Mesothelial cell of epicardium (in vitro differentiated cells): Measurements from ENCODE around the gene SIN3B. TPM values are rescaled to one million over a fixed set of nuclear protein-coding genes. Genes with fewer than 3 reads are reported as not detected.

ENCODE experiments used
- DNase-seq, 2 experiments: peaks; one replicate each; pipeline ENCODE4 v3.0.0; 2021; ENCODE audit warnings: low spot score in 2 of 2; ENCODE audit not compliant: unreplicated experiment in 2 of 2
- H3K27ac Mint-ChIP-seq: 2 replicates; pipeline ENCODE4 v1.8.0; 2021; ENCODE audit warnings: mixed read lengths
- H3K27me3 Mint-ChIP-seq: 2 replicates; pipeline ENCODE4 v1.8.0; 2021; ENCODE audit warnings: low read depth, mixed read lengths
- H3K36me3 Mint-ChIP-seq: 2 replicates; pipeline ENCODE4 v1.8.0; 2021; ENCODE audit warnings: mixed read lengths
- H3K4me1 Mint-ChIP-seq: 2 replicates; pipeline ENCODE4 v1.8.0; 2021; ENCODE audit warnings: mixed read lengths
- H3K4me3 Mint-ChIP-seq: 2 replicates; pipeline ENCODE4 v1.8.0; 2021; ENCODE audit warnings: mild to moderate bottlenecking, moderate library complexity, mixed read lengths
- H3K9me3 Mint-ChIP-seq: 2 replicates; pipeline ENCODE4 v1.8.0; 2021; ENCODE audit warnings: mixed read lengths
- CTCF ChIP-seq: fragments of 200-600 bp; sonication (generic); IDR thresholded peaks from one replicate; pipeline ENCODE4 v1.5.0; 2021; ENCODE audit warnings: antibody characterized with exemption; ENCODE audit not compliant: unreplicated experiment
- total RNA-seq: library from RNA; stranded (reverse); gene quantifications from 3 replicates; pipeline ENCODE4 v1.2.1, GENCODE V29; 2021

Gene SIN3B
- total RNA-seq, 1 donor from 2014 or later, result 116 TPM

DNA sequence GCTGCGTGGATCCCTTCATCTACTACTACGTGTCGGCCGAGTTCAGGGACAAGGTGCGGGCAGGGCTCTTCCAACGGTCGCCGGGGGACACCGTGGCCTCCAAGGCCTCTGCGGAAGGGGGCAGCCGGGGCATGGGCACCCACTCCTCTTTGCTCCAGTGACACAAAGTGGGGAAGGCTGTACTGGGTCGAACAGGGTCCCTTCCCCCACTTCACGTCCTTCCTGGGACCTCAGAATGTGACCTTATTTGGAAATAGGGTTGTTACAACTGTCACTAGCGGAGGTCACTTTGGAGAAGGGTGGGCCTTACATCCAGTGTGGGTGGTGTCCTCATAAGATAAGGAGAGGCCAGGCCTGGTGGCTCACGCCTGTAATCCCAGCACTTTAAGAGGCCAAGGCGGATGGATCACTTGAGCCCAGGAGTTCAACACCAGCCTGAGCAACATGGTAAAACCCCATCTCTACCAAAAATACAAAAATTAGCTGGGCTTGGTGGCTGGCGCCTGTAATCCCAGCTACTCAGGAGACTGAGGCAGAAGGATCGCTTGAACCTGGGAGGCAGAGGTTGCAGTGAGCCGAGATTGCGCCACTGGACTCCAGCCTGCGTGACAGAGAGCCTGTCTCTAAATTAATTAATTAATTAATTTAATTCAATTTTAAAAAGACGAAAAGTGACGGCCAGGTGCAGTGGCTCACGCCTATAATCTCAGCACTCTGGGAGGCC, 61.4 kb downstream of the SIN3B start:
- DNase-seq, result no peak
- Mint-ChIP-seq H3K9me3 (no peaks in the 10 kb centered on the region), H3K4me3 (no peak overlapping the region), H3K36me3 (no peaks in the 10 kb centered on the region), H3K27ac (no peak overlapping the region), H3K27me3 (peaks cover 21% of the 10 kb centered on the region), H3K4me1 (peaks cover 2% of the 10 kb centered on the region)
- TF ChIP-seq CTCF, result no peak

GRCh38 chr19:16891696-16892382, 62.6 kb downstream of the SIN3B start:
- Mint-ChIP-seq H3K4me3 (no peak overlapping the region), H3K27me3 (peaks cover 26% of the 10 kb centered on the region), H3K36me3 (no peaks in the 10 kb centered on the region), H3K9me3 (no peaks in the 10 kb centered on the region), H3K4me1 (peaks cover 2% of the 10 kb centered on the region), H3K27ac (no peak overlapping the region)
- TF ChIP-seq CTCF, result no peak
- no peak for DNase-seq

DNA sequence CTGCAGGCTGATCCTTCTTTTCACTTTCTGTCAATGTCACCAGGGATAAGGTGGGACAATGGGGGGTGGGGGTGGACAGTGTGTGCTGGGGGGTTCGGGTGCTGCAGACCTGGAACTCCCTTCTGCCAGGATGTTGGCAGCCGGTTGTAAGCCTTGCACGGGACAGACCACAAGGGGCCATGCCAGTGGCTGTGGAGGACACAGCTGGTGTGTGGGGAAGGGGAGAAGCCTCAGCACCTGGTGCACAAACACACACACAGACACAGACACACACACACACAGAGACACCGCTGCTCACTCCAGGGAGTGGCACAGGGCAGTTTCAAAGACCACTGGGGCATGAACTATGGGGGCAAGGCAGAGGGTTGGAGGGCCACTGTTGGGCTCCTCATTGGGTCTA, 63.2 kb downstream of the SIN3B start:
- no peak for DNase-seq
- Mint-ChIP-seq H3K36me3 (no peaks in the 10 kb centered on the region), H3K27ac (no peak overlapping the region)

DNA sequence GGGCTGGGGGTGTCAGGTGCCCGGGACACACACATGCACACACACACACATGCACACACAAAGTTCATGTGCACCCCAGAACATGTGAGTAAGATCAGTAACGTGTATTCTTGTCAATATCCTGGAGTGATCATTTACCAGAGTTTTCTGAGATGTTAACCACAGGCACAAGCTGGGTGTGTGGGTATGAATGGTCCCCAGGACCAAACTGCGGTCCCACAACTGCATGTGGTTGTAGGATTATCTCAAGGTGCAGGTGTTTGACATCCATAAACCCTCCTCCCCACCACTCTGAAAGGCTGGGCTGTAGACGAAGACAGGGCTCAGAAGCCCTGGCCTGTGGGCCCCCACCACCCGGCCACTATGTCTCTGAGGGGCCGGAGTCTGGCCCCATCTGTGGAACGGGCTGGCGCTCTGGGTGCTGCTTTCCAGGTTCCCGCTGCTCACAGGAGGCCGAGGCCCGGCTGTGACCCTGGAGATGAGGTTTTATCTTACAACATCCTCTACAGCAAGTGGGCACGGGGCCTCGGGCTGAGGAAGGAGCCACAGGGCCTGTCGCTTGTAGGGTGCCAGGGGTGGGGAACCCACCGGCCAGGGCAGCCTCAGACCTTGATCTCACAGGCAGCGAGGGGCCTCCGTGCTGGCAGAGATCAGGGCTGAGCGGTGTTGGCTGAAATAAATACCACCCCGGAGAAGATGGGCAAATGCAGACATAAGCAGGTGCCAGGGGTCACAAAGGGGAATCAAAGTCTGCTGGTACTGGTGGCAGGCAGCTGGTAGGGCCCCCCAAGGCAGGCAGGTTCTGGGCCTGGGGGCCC, 63.9 kb downstream of the SIN3B start:
- Mint-ChIP-seq H3K27me3 (peaks cover 31% of the 10 kb centered on the region), H3K27ac (no peak overlapping the region), H3K4me1 (peaks cover 2% of the 10 kb centered on the region), H3K9me3 (no peaks in the 10 kb centered on the region), H3K4me3 (no peak overlapping the region), H3K36me3 (no peaks in the 10 kb centered on the region)
- no peak for TF ChIP-seq CTCF
- no peak for DNase-seq

More for the DNA sequence above, 63.2 kb downstream of the SIN3B start:
- Mint-ChIP-seq H3K4me1 (peaks cover 2% of the 10 kb centered on the region), H3K9me3 (no peaks in the 10 kb centered on the region), H3K4me3 (no peak overlapping the region), H3K27me3 (peaks cover 28% of the 10 kb centered on the region)
- no peak for TF ChIP-seq CTCF

- H3K9me3 Mint-ChIP-seq, result no peaks in the 10 kb centered on the region
- H3K36me3 Mint-ChIP-seq, result no peaks in the 10 kb centered on the region
- no peak overlapping the region for H3K27ac Mint-ChIP-seq
- H3K4me1 Mint-ChIP-seq, result no peaks in the 10 kb centered on the region
- DNase-seq, result no peak
- no peak overlapping the region for H3K4me3 Mint-ChIP-seq
- no peak for TF ChIP-seq CTCF
- H3K27me3 Mint-ChIP-seq, result peaks cover 37% of the 10 kb centered on the region
Measured at GRCh38 chr19:16893686-16893989, 64.4 kb downstream of the SIN3B start.
